Stimulated activated CD8-positive, alpha-beta memory T cell treated with anti-CD3 and anti-CD28 coated beads, Interleukin-4, amount 100 ng/mL, for 1 hour (primary cell): ENCODE data around the gene SLC37A1.
"Not testable (repeated sequence)": the region's sequence is repeated elsewhere in the genome, so short reads cannot be mapped to it uniquely, and the experiment has no call there.

Source experiments
- DNase-seq, 2 donors: peaks; one replicate each; pipeline ENCODE4 v3.0.0-alpha.2; 2020; ENCODE audit warnings: low read depth in 2 of 2, low spot score in 1 of 2

Gene SLC37A1

DNA sequence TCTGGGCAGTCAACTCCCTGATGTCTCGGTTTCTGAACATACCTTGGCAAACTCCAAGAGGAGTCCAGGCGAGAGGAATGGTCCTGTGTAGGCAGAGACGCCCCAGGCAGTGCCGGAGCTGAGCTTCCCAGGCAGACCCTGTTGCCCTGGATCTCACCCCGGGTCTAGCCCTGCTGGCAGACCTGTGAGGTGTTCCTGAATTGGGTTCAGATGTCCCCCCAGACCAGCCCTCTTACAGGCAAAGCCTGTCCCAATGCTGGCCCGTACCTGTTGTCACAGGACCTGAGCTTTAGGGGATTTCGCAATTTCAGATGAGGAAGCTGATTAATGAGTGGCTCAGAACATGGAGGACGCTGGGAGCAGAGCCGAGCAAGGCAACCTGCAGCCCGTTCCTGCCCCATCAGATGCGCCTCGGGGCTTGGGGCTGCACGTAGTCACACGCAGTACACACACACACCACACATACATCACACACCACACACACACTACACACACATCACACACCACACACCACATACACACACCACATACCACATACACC lies 101.2 kb downstream of the SLC37A1 start:
- DNase-seq: no peak

DNA sequence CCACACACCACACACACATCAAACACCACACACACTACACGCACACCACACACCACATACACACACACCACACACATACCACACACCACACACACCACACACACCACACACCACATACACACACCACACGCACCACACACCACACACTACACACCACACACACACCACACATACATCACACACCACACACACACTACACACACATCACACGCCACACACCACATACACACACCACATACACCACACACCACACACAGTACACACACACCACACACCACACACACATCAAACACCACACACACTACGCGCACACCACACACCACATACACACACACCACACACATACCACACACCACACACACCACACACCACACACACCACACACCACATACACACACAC lies 101.7 kb downstream of the SLC37A1 start:
- DNase-seq: not testable (repeated sequence)

DNA sequence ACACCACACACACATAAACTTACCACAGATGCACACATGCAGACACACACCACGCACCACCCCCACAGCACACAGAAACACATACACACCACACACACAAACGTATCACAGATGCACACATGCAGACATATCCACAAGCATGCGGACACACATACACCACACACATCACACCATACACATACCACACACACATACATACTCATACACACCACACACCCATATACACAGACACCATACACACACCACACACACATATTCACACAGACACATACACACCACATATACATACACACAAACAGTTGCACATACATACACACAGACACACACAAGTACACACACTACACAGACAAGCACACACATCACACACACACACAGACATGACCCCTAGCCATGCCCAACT lies 102.3 kb downstream of the SLC37A1 start:
- no peak for DNase-seq

GRCh38 chr21:42616446-42616845 lies 102.8 kb downstream of the SLC37A1 start:
- DNase-seq: no peak

GRCh38 chr21:42616941-42617340 lies 103.3 kb downstream of the SLC37A1 start:
- no peak for DNase-seq

- DNase-seq: no peak
Observed at GRCh38 chr21:42617486-42617885, 103.8 kb downstream of the SLC37A1 start.

DNA sequence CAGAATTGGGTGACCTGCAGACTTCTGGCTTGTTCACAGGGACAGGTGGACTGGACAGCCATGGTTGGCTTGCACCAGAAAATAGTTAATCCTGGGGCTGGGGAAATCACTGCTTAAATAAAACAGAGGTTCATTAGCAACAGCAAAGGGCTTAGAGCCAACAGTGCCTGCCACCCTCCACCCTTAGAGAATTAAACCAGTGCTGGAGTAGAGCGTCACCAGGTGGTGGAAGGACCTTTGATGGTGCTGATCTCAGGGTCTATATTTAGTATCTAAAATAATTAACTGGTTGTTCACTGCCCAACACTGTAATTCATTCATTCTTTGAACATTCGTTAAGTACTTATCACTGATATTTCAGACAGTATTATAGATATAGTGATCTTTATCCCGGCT lies 105.1 kb downstream of the SLC37A1 start:
- DNase-seq: no peak

DNA sequence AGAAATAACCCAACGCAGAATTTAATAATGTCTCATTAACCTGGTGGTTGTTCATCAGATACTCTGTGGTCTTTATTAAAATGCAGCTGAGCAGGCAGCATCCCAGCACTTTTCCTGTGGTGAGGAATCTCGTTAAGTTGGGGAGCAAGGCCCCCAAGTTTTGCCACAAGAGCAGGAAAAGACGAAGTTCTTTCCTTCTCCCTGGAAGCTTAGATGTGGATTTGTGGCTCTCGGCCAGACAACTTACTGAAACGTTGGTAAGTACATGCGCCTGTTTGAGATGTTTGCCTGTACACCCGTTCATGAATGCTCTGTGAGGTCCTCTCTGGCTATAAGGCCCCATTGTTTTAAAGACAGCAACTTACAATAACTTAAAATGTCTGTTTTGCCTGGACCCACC lies 105.5 kb downstream of the SLC37A1 start:
- DNase-seq: no peak

DNA sequence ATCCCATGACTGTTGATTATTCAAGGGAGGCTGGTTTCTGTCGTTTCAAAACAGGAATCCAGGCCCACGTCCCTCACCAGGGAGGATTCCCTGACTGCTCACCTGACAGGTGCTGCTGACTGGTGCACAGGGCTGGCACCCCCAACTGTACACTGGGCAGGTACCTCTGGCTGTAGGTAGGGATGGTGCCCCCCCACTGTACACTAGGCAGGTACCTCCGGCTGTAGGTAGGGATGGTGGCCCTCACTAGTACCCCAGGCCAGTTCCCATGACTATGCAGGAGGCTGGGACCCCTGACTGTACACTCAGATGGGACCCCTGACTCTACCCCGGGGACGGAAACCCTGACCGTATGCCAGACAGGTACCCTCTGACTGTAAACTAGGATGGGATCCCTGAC lies 106.2 kb downstream of the SLC37A1 start:
- no peak for DNase-seq

GRCh38 chr21:42621166-42621818 lies 107.6 kb downstream of the SLC37A1 start:
- DNase-seq: no peak

DNA sequence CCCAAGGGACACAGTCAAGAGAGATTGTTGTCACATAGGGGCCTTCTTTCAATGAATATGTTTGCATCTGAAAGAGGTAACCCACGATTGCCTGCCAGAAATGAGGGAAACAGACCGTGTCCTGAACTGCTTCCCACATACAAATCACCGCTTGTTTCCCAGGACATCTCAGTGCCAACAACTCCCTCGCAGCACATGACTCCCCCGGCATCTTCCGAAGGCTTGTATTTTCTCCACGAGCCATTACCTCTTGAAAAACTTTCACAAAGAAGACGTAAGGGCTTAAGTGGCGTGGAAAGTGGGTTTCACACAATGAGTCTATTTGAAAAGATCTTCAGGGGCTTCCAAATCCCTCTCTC lies 108.1 kb downstream of the SLC37A1 start:
- no peak for DNase-seq

GRCh38 chr21:42622284-42622683 lies 108.6 kb downstream of the SLC37A1 start:
- DNase-seq: no peak

GRCh38 chr21:42623694-42624093 lies 110.0 kb downstream of the SLC37A1 start:
- no peak for DNase-seq

DNA sequence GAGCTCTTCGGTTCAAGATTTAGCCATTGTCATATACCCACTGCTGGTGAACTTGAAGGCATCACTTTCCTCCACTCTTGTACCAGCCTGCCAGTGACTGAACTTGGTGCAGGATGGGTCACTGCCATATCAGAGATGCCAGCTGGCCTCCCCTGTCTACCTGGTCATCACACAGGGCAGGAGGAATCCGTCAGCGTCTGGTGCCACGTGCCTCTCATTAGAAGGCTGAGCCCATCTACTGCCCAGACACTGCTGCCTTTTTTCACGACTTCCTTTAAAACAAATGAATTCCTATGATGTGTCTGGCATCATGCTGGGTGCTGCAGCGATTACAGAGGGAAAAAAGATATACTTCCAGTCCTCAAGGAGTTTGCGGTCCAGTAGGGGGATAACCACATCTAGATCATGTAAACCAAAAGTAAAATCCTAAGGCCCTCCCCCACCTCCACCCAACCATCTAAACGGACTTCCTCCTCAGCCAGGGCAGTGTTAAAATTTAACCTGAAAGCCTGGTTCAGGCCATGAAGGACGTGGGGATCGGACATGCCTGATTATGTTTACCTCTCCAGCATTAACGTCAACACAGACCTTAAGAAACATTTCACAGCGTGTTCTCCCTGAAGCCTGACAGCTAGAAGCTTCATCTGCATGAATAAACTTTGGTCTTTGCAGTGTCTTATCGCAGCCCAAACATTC lies 110.6 kb downstream of the SLC37A1 start:
- no peak for DNase-seq

- DNase-seq: no peak
Observed at GRCh38 chr21:42624936-42625335, 111.3 kb downstream of the SLC37A1 start.

- no peak for DNase-seq
Observed at GRCh38 chr21:42626171-42626570, 112.5 kb downstream of the SLC37A1 start.

DNA sequence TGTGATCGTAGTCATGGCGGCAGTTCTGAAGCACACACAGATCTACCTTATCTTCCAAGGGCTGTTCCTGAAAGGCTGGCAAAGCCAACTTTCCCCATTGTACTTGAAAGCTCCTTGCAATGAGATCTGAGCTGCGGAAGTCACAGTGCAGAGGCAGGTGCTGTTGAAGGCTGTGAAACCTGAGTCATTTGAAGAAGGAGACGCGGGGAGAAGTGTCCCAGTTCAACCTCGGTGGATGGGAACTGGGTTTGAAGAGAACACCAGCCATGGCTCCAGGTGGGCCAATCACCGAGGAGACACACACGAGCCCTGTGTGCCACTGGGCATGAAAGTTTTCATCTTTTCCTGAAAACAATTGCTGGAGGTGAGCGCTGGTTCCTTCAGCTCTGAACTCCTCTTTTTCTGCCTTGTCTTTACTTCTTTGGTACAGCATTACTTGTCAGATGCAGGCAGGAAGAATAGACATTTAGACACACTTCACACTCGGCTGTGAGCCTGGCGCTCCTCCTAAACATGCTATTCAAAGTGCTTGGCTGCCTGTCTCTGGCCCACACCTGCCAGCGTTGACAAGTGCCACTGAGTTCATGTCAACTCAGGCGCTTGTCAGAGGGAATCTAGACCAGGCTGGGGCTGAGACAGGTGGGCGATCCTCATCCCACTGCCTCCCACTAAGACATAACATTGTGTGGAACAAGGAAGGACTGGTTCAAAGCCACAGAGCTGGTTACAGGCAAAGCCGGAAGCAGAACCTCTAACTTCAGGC lies 114.1 kb downstream of the SLC37A1 start:
- DNase-seq: no peak

DNA sequence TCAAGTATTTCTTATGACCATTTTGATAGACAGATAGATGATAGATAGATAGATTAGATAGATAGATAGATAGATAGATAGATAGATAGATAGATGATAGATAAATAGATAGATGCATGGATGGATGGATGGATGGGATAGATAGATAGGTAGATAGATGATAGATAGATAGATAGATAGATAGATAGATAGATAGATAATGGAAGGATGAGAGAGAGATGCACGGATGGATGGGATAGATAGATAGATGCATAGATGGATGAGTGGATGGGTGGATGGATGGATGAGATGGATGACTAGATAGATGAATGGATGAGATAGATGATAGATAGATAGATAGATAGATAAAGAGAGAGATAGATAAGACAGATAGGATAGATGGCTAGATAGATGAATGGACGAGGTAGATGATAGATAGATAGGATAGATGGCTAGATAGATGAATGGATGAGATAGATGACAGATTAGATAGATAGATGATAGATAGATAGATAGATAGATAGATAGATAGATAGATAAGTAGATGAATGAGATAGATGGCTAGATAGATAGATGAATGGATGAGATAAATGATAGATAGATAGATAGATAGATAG lies 114.9 kb downstream of the SLC37A1 start:
- DNase-seq: not testable (repeated sequence)

GRCh38 chr21:42629933-42630589 lies 116.4 kb downstream of the SLC37A1 start:
- no peak for DNase-seq

DNA sequence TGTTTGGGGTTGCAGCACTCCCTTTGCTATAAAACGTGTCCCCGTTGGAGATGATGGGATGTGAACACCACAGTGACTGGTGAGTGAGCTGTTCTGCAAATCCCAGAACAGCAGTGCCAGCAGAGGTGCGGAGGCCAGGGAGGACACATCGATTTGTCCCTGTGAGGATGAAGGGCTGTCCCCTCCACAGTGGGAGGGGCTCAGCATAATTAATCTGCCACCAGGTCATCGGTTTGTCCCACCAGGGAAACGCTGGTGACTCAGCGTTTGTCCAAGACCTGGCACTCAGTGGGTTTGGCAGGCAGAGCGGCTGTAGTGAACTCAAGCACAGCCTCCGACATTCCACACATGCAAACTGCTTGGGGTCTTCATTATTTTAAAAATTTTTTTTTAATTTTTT lies 117.0 kb downstream of the SLC37A1 start:
- DNase-seq: no peak
